ENCODE data around the gene CIZ1. TPM values are rescaled to one million over a fixed set of nuclear protein-coding genes. Genes with fewer than 3 reads are reported as not detected.
"Not testable (repeated sequence)": the region's sequence is repeated elsewhere in the genome, so short reads cannot be mapped to it uniquely, and the experiment has no call there.

The CIZ1 gene, protein sequence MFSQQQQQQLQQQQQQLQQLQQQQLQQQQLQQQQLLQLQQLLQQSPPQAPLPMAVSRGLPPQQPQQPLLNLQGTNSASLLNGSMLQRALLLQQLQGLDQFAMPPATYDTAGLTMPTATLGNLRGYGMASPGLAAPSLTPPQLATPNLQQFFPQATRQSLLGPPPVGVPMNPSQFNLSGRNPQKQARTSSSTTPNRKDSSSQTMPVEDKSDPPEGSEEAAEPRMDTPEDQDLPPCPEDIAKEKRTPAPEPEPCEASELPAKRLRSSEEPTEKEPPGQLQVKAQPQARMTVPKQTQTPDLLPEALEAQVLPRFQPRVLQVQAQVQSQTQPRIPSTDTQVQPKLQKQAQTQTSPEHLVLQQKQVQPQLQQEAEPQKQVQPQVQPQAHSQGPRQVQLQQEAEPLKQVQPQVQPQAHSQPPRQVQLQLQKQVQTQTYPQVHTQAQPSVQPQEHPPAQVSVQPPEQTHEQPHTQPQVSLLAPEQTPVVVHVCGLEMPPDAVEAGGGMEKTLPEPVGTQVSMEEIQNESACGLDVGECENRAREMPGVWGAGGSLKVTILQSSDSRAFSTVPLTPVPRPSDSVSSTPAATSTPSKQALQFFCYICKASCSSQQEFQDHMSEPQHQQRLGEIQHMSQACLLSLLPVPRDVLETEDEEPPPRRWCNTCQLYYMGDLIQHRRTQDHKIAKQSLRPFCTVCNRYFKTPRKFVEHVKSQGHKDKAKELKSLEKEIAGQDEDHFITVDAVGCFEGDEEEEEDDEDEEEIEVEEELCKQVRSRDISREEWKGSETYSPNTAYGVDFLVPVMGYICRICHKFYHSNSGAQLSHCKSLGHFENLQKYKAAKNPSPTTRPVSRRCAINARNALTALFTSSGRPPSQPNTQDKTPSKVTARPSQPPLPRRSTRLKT
- total RNA-seq = 100 to 1,000 TPM; 128 to 134 TPM
- total RNA-seq = 54.6 to 57.9 reads per million in 2 donors

DNA sequence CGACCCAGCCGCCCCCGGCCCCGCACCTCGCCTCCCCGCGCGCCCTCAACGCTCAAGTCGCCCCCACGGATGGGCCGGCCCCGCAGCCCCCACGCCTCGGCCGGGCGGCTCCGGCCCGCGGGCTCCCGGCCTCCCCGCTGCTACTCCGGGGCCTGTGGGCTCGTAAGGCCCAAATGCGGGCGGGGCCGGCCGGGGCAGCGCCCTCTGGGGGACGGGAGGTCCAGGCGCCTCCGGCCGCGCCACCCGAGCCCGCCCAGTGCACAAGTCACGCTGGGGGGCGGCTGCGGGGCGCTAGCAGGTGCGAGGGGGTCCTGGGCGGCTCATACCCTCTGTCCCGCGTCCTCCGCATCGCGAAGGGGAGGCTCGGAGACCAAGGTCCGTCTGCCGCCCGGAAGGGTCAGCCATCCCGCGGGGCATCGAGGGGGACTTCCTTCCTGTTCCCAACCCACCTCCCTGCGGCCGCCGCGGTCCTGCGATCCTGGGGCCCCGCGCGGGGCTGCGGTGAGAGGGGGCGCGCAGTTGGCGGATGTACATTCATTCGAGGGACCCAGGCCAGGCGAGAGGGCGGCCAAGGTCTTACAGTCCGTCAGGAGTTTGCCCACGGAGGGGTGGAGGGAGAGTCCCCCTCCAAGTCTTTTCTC is at the start of gene CIZ1:
TSS of gene CIZ1 (minus strand) at position 167 of the 641 bp plus-strand sequence. CDS start 715 bp downstream, outside the sequence.
- Mint-ChIP-seq H3K27me3 (no peaks in the 10 kb centered on the region), H3K27ac (peak within 1 kb of the TSS; percentile 89), H3K36me3 (ENCODE audit: low read depth) (peaks cover 3% of the 10 kb centered on the region), H3K4me1 (peaks cover 16% of the 10 kb centered on the region), H3K4me3 (peak within 1 kb of the TSS; percentile 96)
- H3K9me3 ChIP-seq (ENCODE audit: control insufficient read depth, low read length, poor library complexity, severe bottlenecking) = no peaks in the 10 kb centered on the region
- peak; percentile 91 for ATAC-seq
- DNase-seq = peak; percentile 61 to 69 (median 65)

DNA sequence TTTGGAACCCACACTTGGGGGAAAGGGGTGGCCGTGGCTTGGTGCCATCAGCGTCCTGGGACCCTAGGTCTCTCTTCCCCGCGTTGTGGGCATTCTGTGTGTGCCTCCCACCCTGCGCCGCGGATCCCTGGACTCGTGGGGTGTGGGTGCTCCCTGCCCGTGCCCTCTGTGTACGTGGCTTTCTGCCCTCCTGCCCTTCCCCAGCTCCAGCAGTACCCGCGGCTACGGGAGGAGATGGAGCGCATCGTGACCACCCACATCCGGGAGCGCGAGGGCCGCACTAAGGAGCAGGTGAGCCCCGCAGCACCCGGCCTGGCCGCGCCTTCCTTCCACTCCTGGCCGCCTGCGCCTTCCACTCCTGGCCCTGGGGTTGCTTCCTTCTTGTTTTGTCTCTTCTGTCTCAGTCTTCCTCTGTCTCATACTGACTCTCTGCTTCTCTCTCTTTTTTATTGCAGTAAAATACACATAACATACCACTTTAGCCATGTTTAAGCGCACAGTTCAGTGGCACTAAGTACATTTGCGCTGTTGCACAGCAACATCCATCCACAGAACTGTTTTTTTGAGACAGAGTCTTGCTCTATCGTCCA is 42.5 kb upstream of the CIZ1 start:
- DNase-seq (no peak), ATAC-seq (no peak)
- Mint-ChIP-seq H3K27ac (no peak overlapping the region), H3K4me3 (no peak overlapping the region), H3K36me3 (ENCODE audit: low read depth) (peaks cover 7% of the 10 kb centered on the region), H3K27me3 (peaks cover 13% of the 10 kb centered on the region), H3K4me1 (peaks cover 6% of the 10 kb centered on the region)
- no peaks in the 10 kb centered on the region for H3K9me3 ChIP-seq (ENCODE audit: control insufficient read depth, low read length, poor library complexity, severe bottlenecking)

DNA sequence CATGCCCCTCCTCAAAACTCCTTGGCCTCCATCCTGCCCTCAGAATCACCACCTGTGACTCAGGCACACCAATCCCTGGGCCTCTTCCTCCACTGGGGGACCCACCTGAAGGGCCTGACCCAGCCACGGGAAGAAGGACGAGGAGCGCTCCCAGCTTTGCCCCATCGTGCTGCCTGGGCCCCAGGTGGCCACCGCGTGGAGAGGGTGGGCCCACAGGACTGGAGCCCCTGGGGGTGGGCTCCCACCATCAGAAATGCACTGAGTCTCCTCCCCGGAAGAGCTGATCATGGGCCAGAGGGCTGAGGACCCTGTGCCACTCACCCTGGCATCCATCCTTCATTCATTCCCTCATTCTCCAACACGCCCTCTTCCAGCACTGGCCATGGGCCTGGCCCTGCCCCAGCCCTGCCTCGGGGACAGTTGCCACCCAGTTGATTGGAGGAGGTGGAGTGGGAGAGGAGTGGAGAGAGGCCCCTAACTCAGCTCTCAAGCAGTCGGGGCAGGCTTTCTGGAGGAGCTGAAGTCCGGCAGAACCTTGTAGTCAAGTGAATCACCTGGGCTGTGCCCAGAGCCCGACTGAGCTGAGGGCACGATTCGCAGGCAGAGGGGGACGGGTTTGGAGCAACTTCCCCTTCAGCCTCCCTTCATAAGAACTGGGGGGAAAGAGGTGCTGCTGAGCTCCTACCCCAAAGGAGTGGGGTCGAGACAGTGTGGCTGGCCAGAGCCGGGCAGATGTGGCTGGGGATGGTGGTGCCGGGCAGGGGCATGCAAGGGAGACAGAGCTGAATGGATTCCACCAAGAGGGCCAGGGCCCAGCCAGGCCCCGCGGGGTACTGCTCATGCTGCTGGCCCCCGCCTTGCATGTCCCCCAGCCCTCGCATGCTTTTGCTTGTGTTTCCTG is 41.4 kb upstream of the CIZ1 start:
- no peaks in the 10 kb centered on the region for H3K9me3 ChIP-seq (ENCODE audit: control insufficient read depth, low read length, poor library complexity, severe bottlenecking)
- no peak for DNase-seq
- Mint-ChIP-seq H3K36me3 (ENCODE audit: low read depth) (peaks cover 7% of the 10 kb centered on the region), H3K4me3 (no peak overlapping the region), H3K27me3 (peaks cover 13% of the 10 kb centered on the region), H3K27ac (no peak overlapping the region), H3K4me1 (peaks cover 6% of the 10 kb centered on the region)
- no peak for ATAC-seq

DNA sequence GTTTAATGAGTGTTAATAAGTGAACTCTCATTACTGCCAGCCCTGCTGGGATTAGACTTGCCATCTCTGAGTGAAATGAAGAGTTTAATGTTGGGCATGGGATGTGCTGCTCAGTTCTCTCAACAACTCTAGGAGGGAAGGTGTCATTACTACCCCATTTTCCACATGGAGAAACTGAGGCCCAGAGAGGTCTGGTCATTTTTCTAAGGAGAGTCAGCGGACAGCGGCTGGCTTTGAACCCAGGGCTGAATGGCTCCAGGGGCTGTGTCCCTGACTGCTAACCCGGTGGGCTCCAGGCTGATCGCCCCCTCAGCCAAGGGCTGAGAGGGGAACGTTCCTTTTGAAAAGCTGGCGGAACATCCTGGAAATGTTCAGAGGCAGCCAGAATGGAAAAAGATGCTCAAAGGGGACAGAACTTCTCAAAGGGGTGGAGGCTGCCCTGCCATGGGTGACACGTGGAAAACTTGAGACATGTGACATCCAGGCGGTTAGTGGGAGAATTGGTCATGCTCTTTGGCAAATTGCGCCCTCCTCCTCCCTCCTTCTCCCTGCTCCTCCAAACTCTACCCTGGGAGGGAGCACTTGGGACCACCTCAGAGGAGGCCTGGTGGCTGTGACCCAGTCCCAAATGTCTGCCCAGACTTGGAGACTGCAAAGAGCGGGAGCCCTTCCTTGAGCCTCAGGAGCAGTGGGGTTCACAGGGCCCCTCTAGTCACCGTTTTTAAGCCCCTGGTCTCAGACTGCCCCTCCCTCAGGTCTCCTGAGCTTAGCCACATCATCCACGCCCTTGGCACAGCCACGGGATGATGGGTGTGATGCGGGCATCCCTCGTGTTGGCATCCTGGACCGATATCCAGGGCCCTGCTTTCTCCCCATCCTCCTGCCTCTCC is 40.5 kb upstream of the CIZ1 start:
- no peak overlapping the region for H3K4me3 Mint-ChIP-seq
- no peaks in the 10 kb centered on the region for H3K9me3 ChIP-seq (ENCODE audit: control insufficient read depth, low read length, poor library complexity, severe bottlenecking)
- H3K36me3 Mint-ChIP-seq (ENCODE audit: low read depth) = peaks cover 7% of the 10 kb centered on the region
- ATAC-seq = no peak
- DNase-seq = no peak
- peaks cover 6% of the 10 kb centered on the region for H3K4me1 Mint-ChIP-seq
- no peak overlapping the region for H3K27ac Mint-ChIP-seq
- H3K27me3 Mint-ChIP-seq = peaks cover 13% of the 10 kb centered on the region

DNA sequence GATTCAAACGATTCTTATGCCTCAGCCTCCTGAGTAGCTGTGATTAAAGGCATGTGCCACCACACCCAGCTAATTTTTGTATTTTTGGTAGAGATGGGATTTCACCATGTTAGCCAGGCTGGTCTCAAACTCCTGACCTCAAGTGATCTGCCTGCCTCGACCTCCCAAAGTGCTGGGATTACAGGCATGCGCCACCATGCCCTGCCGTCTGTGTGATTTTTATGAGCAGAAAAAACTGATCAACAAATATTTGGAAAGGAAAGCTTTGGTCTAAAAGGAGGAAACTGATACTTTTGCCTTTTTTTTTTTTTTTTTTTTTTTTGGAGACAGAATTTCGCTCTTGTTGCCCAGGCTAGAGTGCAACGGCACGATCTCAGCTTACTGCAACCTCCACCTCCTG is 39.5 kb upstream of the CIZ1 start:
- not testable (repeated sequence) for H3K36me3 Mint-ChIP-seq (ENCODE audit: low read depth); H3K9me3 ChIP-seq (ENCODE audit: control insufficient read depth, low read length, poor library complexity, severe bottlenecking); H3K27me3 Mint-ChIP-seq; H3K27ac Mint-ChIP-seq; ATAC-seq; H3K4me1 Mint-ChIP-seq; DNase-seq; H3K4me3 Mint-ChIP-seq

DNA sequence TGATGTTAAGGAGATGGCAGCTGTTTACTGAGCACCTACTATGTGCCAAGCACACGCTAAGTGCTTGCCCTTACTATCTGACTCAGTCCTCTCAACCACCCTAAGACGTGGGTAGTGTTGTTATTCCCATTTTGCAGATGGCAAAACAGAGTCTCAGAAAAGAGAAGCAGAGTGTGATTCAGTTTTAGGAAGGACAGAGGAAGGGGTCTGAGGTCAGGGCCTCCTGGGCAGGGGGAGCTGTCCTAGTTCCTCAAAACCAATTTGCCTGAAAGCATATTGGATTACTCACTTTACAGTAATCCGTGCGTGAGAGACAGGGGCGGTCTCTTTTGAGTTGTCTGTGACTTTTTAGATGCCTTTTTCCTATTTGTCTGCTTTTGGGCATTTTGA is 35.0 kb upstream of the CIZ1 start:
- ATAC-seq = no peak
- Mint-ChIP-seq H3K27me3 (peaks cover 8% of the 10 kb centered on the region), H3K4me1 (peaks cover 3% of the 10 kb centered on the region), H3K36me3 (ENCODE audit: low read depth) (no peaks in the 10 kb centered on the region), H3K27ac (no peak overlapping the region), H3K4me3 (no peak overlapping the region)
- no peak for DNase-seq
- no peaks in the 10 kb centered on the region for H3K9me3 ChIP-seq (ENCODE audit: control insufficient read depth, low read length, poor library complexity, severe bottlenecking)

DNA sequence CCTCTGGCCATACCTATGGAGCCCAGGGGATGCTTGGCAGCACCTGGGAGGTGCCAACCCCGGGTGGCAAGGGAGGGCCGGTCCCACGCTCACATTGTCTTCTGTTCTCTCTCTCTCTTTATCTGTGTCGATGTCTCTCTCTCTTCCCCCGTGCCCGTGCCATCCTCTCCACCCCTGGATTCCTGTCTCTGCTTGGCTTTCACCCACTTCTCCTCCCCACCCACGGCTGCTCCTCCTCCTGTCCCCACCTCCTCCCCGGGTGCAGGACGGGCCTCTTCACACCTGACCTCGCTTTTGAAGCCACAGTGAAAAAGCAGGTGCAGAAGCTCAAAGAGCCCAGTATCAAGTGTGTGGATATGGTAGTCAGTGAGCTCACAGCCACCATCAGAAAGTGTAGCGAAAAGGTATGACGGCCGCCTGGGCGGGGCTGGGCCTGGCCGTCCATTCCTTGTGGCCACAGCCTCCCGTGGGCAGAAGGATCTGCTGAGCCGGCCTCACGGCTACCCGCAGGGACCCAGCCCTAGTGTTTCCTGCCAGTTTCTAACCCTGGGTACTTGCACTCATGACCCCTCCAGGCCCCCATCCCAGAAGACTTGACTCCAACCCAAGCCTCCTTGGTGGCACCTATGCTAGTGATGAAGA is 34.5 kb upstream of the CIZ1 start:
- no peak for ATAC-seq
- H3K27me3 Mint-ChIP-seq = peaks cover 8% of the 10 kb centered on the region
- no peaks in the 10 kb centered on the region for H3K36me3 Mint-ChIP-seq (ENCODE audit: low read depth)
- H3K4me1 Mint-ChIP-seq = peaks cover 3% of the 10 kb centered on the region
- no peak overlapping the region for H3K4me3 Mint-ChIP-seq
- H3K27ac Mint-ChIP-seq = no peak overlapping the region
- no peak for DNase-seq
- no peaks in the 10 kb centered on the region for H3K9me3 ChIP-seq (ENCODE audit: control insufficient read depth, low read length, poor library complexity, severe bottlenecking)

DNA sequence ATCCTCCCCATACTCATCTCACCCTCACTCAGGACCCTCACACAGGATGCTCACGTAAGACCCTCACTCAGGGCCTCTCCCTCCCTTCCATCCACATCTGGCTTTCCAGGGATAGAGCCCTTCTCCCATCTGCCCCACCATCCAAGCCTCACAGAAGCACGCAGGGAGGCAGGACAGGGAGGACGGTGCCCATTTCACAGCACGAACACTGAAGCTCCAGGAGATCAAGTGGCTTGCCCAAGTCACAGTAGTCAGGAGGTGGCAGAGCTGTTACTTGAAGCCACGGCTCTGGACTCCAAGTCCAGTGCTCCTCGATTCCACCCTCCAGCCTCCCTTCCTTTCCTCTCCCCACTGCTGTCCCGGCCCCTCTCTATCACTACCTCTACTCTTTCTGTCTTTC is 33.5 kb upstream of the CIZ1 start:
- no peak overlapping the region for H3K27ac Mint-ChIP-seq
- DNase-seq = no peak
- no peaks in the 10 kb centered on the region for H3K9me3 ChIP-seq (ENCODE audit: control insufficient read depth, low read length, poor library complexity, severe bottlenecking)
- no peak for ATAC-seq
- peaks cover 8% of the 10 kb centered on the region for H3K27me3 Mint-ChIP-seq
- H3K4me3 Mint-ChIP-seq = no peak overlapping the region
- H3K4me1 Mint-ChIP-seq = peaks cover 5% of the 10 kb centered on the region
- H3K36me3 Mint-ChIP-seq (ENCODE audit: low read depth) = no peaks in the 10 kb centered on the region

DNA sequence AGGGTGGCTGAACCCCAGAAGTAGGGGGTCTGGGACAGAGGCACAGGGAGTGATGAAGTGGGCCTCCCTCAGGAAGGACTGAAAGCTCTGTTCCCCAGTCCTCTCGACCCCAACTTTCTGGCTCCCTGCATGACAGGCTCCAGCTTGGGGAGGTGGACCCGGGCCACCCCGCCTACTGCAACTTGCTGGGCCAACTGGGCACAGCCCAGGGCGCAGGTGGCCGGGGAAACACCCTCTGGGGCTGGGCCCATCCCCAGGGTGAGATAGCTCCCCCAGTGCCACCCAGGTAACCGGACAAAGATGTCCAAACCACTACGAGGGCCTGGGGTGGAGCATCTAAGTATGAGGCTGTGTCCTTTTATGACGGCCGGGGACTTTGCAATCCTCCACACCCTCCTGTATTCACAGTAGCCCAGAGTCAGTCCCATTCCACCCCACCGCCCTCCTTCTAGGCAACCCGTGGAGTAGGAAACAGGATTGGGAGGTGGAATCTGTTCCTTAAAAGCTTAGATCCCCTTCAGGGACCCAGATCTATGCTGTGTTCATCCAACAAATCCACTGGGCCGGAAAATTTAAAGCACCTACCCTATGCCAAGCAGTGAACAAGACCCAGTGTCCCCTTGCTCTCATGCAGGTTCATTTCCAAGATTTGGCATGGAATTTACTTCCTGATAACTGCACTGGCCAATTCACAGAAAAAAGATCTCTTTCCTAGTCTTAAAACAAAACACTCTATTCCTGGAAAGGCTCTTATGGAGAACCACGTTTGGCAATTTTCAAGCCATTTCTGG is 31.7 kb upstream of the CIZ1 start:
- Mint-ChIP-seq H3K36me3 (ENCODE audit: low read depth) (no peaks in the 10 kb centered on the region), H3K4me1 (peaks cover 12% of the 10 kb centered on the region), H3K4me3 (no peak overlapping the region), H3K27me3 (peaks cover 8% of the 10 kb centered on the region), H3K27ac (no peak overlapping the region)
- DNase-seq (no peak), ATAC-seq (no peak)
- no peaks in the 10 kb centered on the region for H3K9me3 ChIP-seq (ENCODE audit: control insufficient read depth, low read length, poor library complexity, severe bottlenecking)

DNA sequence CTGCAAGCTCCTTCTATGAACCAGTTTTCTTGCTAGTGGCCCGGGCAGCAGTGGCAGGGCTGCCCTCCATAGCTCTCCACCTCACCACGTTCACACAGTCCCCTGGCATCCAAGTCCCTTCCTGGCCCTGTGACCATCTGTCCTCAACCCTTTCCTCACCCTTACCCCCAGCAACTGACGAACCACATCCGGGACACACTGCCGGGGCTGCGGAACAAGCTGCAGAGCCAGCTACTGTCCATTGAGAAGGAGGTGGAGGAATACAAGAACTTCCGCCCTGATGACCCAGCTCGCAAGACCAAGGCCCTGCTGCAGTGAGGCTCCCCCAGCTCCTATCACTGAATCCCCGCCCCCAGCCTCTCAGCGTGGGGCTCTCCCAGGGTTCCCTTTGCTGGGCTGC is 30.7 kb upstream of the CIZ1 start:
- H3K4me1 Mint-ChIP-seq = peaks cover 12% of the 10 kb centered on the region

More for the DNA sequence above, 30.7 kb upstream of the CIZ1 start:
- no peaks in the 10 kb centered on the region for H3K9me3 ChIP-seq (ENCODE audit: control insufficient read depth, low read length, poor library complexity, severe bottlenecking)
- no peak for ATAC-seq
- DNase-seq = peak in 1 of 3 donors; percentile 6
- H3K27me3 Mint-ChIP-seq = peaks cover 8% of the 10 kb centered on the region
- H3K4me3 Mint-ChIP-seq = no peak overlapping the region
- H3K36me3 Mint-ChIP-seq (ENCODE audit: low read depth) = no peaks in the 10 kb centered on the region
- H3K27ac Mint-ChIP-seq = no peak overlapping the region

Data from T-helper 17 cell (primary cell).